ENCODE results near the gene CDH5.

CDH5 gene

DNA sequence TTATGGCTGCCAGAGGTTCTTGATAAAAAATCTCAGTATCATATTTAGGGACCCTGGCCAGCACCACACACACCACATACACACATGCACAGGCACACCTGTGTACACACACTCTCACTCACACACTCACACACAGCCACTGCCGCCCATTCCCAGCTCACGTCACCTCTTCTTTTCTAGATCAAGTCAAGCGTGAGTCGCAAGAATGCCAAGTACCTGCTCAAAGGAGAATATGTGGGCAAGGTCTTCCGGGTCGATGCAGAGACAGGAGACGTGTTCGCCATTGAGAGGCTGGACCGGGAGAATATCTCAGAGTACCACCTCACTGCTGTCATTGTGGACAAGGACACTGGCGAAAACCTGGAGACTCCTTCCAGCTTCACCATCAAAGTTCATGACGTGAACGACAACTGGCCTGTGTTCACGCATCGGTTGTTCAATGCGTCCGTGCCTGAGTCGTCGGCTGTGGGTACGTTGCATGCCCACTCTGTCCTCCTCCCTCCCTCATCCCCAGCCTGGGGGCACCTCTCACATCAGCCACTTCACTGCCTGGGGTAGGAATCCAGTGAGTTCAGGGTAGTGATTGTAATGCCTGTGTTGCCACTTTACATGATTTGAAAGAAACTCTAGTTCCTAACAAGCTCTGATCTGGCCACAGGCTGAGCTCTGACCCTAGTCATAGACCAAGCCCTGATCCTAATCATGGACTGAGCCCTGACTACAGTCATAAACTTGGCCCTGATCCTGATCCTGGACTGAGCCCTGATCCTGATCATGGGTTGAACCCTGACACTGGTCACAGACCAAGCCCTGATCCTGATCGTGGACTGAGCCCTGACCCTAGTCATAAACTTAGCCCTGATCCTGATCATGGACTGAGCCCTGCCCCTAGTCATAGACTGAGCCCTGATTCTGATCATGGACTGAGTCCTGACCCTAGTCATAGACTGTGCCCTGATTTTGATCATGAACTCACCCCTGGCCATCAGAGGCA is 20.4 kb downstream of the CDH5 start:
- TF ChIP-seq, protein P1, sequence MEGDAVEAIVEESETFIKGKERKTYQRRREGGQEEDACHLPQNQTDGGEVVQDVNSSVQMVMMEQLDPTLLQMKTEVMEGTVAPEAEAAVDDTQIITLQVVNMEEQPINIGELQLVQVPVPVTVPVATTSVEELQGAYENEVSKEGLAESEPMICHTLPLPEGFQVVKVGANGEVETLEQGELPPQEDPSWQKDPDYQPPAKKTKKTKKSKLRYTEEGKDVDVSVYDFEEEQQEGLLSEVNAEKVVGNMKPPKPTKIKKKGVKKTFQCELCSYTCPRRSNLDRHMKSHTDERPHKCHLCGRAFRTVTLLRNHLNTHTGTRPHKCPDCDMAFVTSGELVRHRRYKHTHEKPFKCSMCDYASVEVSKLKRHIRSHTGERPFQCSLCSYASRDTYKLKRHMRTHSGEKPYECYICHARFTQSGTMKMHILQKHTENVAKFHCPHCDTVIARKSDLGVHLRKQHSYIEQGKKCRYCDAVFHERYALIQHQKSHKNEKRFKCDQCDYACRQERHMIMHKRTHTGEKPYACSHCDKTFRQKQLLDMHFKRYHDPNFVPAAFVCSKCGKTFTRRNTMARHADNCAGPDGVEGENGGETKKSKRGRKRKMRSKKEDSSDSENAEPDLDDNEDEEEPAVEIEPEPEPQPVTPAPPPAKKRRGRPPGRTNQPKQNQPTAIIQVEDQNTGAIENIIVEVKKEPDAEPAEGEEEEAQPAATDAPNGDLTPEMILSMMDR (IDR thresholded peaks at IDR 0.05; ENCODE audit: insufficient read depth, low read depth, low read length, missing control alignments) = no peak
- DNase-seq (ENCODE audit: low read depth) = no peak
- H3K4me3 ChIP-seq (ENCODE audit: low read length) = no peak overlapping the region

DNA sequence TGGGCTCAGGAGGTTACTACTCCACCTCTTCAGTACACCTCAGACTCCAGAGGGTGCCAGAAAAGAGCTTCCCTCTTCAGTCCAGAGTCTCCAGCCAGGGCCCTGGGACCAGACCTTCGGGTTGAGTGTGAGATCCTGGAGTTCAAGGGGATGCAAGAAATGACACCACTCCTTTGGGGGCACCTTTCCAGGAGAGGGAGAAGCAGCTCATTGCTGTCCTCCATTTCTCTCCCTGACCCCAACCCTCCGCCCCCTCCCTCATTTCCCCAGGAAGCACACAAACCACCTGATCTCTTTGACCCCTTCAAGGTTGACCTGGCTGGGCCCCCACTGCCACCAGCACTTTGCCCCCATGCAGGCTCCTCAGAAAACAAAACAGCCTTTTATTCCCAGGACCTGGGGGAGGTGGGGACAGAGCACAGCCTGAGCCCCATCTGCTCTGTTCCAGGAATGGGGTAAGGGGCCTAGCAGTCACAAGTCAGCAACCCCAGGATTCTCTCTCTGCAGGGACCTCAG is 21.4 kb downstream of the CDH5 start:
- H3K4me3 ChIP-seq (ENCODE audit: low read length) = no peak overlapping the region
- TF ChIP-seq, protein P1 (IDR thresholded peaks at IDR 0.05; ENCODE audit: insufficient read depth, low read depth, low read length, missing control alignments) = no peak
- DNase-seq (ENCODE audit: low read depth) = no peak

DNA sequence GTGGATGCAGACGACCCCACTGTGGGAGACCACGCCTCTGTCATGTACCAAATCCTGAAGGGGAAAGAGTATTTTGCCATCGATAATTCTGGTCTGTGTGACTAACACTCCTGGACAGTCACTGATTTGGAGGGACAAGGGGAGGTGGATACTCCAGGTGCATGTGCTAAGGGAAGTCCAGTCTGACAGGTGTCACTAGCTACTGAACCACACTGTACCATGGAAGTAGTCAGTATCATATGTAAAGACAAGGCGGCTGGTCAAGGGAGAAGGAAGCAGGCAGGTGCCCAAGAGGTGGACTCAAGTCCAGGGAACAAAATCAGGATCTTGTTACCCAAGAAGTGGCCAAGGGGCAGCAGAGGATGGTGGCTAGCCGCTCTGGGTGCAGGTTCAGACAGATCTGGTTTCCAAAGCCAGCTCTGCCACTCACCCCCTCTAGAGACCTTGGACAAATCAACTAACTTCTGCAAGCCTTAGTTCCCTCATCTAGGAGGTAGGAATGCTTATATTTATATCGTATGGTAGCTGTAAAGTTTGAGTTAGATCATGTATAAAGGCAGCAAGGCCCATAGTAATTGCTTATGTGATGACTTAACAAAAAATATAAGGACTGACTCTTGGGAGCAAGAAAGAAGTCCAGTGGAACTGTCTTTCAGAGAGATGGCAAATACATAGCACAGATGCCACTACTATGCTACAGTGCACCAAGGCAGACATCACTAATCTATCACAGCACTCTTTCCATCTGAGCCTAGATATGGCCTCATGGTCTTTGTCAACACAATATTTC is 22.1 kb downstream of the CDH5 start:
- H3K4me3 ChIP-seq (ENCODE audit: low read length) = no peak overlapping the region
- TF ChIP-seq, protein P1 (IDR thresholded peaks at IDR 0.05; ENCODE audit: insufficient read depth, low read depth, low read length, missing control alignments) = no peak
- DNase-seq (ENCODE audit: low read depth) = no peak

GRCh38 chr16:66389256-66390176 is 23.0 kb downstream of the CDH5 start:
- TF ChIP-seq, protein P1 (IDR thresholded peaks at IDR 0.05; ENCODE audit: insufficient read depth, low read depth, low read length, missing control alignments) = no peak
- no peak for DNase-seq (ENCODE audit: low read depth)

GRCh38 chr16:66390346-66391108 is 24.0 kb downstream of the CDH5 start:
- no peak overlapping the region for H3K4me3 ChIP-seq (ENCODE audit: low read length)
- DNase-seq (ENCODE audit: low read depth) = no peak
- TF ChIP-seq, protein P1 (IDR thresholded peaks at IDR 0.05; ENCODE audit: insufficient read depth, low read depth, low read length, missing control alignments) = no peak

More at GRCh38 chr16:66389256-66390176, 23.0 kb downstream of the CDH5 start:
- no peak overlapping the region for H3K4me3 ChIP-seq (ENCODE audit: low read length)

Measured in epithelial cell of esophagus (primary cell).